IPS-18a (cell line): ENCODE results near the gene SDR42E2.

Source experiments
- H3K27ac ChIP-seq: one replicate; pipeline ENCODE4 v1.5.1; 2013; ENCODE audit warnings: low read length
- H3K27me3 ChIP-seq: one replicate; pipeline ENCODE4 v1.6.1; 2013; ENCODE audit warnings: mild to moderate bottlenecking, low read length; ENCODE audit not compliant: control insufficient read depth, insufficient read depth
- H3K36me3 ChIP-seq: one replicate; pipeline ENCODE4 v1.6.1; 2013; ENCODE audit warnings: low read depth, low read length; ENCODE audit not compliant: control insufficient read depth
- H3K4me1 ChIP-seq: one replicate; pipeline ENCODE4 v1.6.1; 2013; ENCODE audit warnings: low read depth, low read length; ENCODE audit not compliant: control insufficient read depth
- H3K4me3 ChIP-seq: one replicate; pipeline ENCODE4 v1.5.1; 2013; ENCODE audit warnings: low read length
- H3K9ac ChIP-seq: one replicate; pipeline ENCODE4 v1.6.1; 2013; ENCODE audit warnings: mild to moderate bottlenecking, low read length, moderate library complexity
- H3K9me3 ChIP-seq: one replicate; pipeline ENCODE4 v1.6.1; 2013; ENCODE audit warnings: low read depth, low read length; ENCODE audit not compliant: control insufficient read depth

SDR42E2 gene

DNA sequence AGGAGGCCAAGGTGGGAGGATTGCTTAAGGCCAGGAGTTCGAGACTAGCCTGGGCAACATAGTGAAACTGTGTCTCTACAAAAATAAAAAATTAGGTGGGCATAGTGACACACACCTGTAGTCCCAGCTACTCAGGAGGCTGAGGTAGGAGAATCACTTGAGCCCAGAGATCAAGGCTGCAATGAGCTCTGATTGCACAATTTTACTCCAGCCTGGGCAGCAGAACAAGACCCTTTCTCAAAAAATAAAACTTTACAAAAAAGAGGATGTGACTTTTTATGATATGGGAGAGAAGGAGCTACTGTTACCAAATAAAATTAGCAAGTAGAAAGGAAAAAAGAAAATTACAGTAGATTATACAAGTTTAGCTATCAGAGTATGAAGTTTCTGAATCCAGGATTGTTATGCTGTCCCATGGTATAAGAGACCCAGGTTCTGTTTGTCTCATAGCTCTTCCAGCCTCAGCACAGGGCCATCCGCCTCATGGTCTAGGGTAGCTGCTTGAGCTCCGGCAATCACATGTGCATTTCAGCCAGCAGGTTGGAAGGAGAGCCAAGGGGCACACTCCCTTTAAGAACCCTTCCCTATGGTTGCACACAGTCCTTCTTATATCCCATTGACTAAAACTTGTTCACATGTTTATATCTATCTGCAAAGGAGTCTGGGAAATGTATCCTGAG, 57.2 kb downstream of the SDR42E2 start:
- Histone ChIP-seq H3K9ac (no peak overlapping the region), H3K4me3 (no peak overlapping the region), H3K9me3 (no peaks in the 10 kb centered on the region), H3K27ac (no peak overlapping the region), H3K4me1 (no peaks in the 10 kb centered on the region), H3K27me3 (no peaks in the 10 kb centered on the region), H3K36me3 (no peaks in the 10 kb centered on the region)

DNA sequence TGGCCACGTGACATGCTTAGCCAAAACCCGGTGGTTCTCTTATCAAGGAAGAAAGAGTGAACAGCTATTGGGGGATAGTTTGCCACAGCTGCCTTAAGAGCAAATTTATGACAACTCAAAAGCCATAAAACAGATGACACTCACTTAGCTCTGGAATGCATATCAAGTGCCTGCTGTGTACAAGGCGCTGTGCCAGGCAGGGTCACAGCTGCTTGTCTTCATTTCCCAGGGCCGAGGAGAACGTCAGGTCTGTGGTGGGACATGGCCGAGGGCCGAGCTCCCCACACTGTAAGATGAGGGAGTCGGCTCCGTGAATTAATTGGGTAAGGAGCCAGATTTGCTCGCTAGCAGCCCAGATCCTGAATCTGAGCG, 57.7 kb downstream of the SDR42E2 start:
- Histone ChIP-seq H3K36me3 (no peaks in the 10 kb centered on the region), H3K27me3 (no peaks in the 10 kb centered on the region)

DNA sequence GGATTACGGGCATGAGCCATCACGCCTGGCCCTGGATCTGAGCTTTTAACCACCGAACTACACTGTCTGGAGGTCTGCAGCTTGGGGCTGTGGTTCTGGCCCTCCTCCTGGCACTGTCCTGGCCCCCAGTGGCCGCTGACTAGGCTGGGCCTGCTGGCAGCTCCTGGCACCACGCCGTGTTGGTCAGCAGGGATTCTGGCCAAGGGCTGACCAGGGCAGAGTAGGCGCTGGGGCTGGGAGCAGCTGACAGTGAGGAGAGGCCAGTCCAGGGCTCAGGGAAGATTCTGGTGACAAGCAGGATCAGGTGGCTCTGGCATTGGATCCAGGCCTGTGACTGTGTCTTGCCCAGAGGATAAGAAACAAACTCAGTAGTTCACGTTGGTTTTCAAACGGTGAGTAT, 58.4 kb downstream of the SDR42E2 start:
- Histone ChIP-seq H3K4me1 (peaks cover 8% of the 10 kb centered on the region), H3K4me3 (no peak overlapping the region), H3K36me3 (no peaks in the 10 kb centered on the region), H3K27me3 (no peaks in the 10 kb centered on the region), H3K9me3 (no peaks in the 10 kb centered on the region), H3K9ac (no peak overlapping the region), H3K27ac (no peak overlapping the region)

More for the DNA sequence above, 57.7 kb downstream of the SDR42E2 start:
- Histone ChIP-seq H3K9ac (no peak overlapping the region), H3K4me1 (peaks cover 1% of the 10 kb centered on the region), H3K9me3 (no peaks in the 10 kb centered on the region), H3K4me3 (no peak overlapping the region), H3K27ac (no peak overlapping the region)

DNA sequence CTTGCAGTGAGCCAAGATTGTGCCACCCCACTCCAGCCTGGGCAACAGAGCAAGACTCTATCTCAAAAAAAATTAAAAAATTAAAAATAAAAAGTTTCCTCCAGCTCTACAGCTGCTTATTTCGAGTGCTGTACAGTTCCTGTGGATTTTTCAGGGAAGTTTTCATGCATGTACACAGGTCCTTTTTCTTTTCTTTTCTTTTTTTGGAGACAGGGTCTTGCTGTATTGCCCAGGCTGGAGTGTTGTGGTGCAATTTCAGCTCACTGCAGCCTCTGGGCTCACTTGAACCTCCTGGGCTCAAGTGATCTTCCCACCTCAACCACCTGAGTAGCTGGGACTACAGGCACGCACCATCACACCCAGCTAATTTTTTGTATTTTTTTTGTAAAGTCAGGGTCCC, 59.7 kb downstream of the SDR42E2 start:
- Histone ChIP-seq H3K4me1 (peaks cover 11% of the 10 kb centered on the region), H3K36me3 (no peaks in the 10 kb centered on the region), H3K4me3 (no peak overlapping the region), H3K9ac (no peak overlapping the region), H3K27ac (no peak overlapping the region), H3K27me3 (no peaks in the 10 kb centered on the region), H3K9me3 (no peaks in the 10 kb centered on the region)

DNA sequence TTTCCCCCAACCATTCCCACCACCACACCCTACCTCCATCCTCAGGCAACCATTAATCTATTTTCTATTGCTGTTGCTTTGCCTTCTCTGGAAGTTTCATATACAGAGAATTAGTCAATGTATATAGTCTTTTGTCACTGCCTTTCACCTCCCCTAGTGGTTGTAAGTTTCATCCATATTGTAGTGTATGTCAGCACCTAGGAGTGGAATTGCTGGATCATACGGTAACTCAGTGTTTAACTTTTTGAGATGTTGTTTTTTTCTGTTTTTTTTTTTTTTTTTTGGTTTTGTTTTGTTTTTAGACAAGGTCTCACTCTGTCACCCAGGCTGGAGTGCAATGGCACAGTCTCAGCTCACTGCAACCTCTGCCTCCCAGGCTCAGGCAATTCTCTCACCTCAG, 60.7 kb downstream of the SDR42E2 start:
- peaks cover 11% of the 10 kb centered on the region for H3K4me1 ChIP-seq
- H3K4me3 ChIP-seq, result no peak overlapping the region
- H3K27ac ChIP-seq, result no peak overlapping the region
- H3K36me3 ChIP-seq, result no peaks in the 10 kb centered on the region
- no peaks in the 10 kb centered on the region for H3K27me3 ChIP-seq
- no peaks in the 10 kb centered on the region for H3K9me3 ChIP-seq
- no peak overlapping the region for H3K9ac ChIP-seq

DNA sequence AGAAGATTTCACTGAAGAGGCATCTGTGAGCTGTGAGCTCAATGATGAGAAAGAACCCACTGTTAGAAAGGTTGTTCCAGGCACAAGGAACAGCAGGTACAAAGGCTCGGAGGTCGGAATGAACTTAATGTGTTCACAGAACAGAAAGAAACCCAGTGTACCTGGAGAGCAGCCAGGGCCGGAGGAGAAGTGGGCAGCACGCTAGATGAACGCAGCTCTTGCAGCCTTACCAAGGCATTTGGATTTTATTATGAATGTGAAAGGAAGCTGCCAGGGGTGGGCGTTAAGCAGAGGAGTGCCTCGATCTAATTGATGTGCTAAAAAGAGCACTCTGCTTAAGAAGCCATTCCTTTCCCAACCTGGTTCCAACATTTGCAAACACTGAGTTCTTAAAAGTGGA, 62.8 kb downstream of the SDR42E2 start:
- Histone ChIP-seq H3K9ac (no peak overlapping the region), H3K27me3 (no peaks in the 10 kb centered on the region), H3K9me3 (no peaks in the 10 kb centered on the region), H3K27ac (no peak overlapping the region), H3K4me1 (peaks cover 11% of the 10 kb centered on the region), H3K36me3 (no peaks in the 10 kb centered on the region), H3K4me3 (no peak overlapping the region)

DNA sequence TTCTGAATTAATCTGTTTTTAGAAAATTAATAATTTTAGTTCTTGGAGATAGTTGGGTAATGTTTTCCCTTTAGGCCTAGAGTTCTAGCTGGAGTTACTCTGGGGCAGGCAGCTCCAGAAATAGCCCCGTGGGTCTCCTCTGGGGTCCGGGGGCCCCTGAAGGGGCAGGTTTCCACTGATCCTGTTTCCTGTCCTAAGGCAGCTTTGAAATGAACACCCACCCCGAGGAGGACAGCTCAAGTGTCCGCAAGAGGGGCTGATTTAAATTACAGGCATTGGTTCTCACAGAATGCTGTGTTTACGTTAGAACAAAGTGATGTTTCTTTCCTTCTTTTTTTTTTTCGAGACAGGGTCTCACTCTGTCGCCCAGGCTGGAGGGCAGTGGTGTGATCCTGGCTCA, 67.6 kb downstream of the SDR42E2 start:
- Histone ChIP-seq H3K36me3 (no peaks in the 10 kb centered on the region), H3K27ac (no peak overlapping the region), H3K9me3 (no peaks in the 10 kb centered on the region), H3K9ac (no peak overlapping the region), H3K4me3 (no peak overlapping the region), H3K27me3 (no peaks in the 10 kb centered on the region), H3K4me1 (peaks cover 11% of the 10 kb centered on the region)

DNA sequence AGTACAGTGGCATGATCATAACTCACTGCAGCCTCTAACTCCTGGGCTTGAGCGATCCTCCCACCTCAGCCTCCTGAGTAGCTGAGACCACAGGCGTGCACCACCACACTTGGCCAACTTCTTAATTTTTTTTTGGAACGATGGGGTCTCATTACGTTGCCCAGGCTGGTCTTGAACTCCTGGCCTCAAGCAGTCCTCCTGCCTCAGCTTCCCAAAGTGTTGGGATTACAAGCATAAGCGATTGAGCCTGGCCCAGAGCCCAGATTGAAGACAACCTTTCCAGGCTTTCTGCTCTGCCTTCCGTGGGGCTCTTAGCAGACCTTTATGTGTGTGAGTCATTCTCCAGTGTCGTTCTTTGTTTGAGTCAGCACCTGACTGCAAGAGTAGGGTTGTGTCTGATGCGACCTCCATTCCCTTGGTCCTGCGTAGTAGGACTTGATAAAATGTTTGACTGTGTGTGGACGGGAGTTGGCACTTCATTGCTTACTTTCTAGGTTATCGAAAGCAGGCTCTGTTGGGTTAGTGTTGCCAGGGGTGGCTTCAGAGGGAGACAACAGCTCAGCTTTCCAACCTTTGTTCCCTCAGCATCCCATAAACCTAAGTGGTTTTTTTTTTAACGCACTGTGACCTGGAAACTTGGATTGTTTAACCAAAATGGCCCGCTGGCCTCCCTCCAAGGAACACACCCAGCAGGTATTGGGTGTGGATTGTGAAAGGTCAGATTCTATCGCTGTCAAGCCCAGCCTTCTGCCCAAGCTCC, 70.2 kb downstream of the SDR42E2 start:
- H3K36me3 ChIP-seq, result no peaks in the 10 kb centered on the region
- H3K27me3 ChIP-seq, result no peaks in the 10 kb centered on the region
- H3K9me3 ChIP-seq, result no peaks in the 10 kb centered on the region
- H3K9ac ChIP-seq, result no peak overlapping the region
- no peak overlapping the region for H3K27ac ChIP-seq
- no peaks in the 10 kb centered on the region for H3K4me1 ChIP-seq
- H3K4me3 ChIP-seq, result no peak overlapping the region

DNA sequence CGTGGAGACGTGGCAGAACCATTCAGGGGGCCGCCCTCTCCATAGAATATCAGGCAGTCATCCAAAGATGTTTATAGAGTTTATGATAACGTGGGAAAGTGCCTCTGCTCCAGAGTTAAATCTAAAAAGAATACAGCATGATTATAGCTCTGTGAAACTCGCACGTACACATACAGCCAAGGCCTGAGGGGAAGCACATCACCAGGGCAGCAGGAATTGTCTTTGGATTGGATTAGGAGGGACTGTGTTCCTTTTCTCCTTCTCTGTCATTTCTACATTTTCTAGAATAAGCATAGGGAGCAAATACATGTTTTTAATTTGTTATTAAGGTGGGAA, 70.7 kb downstream of the SDR42E2 start:
- H3K9ac ChIP-seq, result no peak overlapping the region
- no peaks in the 10 kb centered on the region for H3K36me3 ChIP-seq
- H3K4me1 ChIP-seq, result no peaks in the 10 kb centered on the region
- H3K4me3 ChIP-seq, result no peak overlapping the region
- no peak overlapping the region for H3K27ac ChIP-seq
- H3K9me3 ChIP-seq, result no peaks in the 10 kb centered on the region
- H3K27me3 ChIP-seq, result no peaks in the 10 kb centered on the region

DNA sequence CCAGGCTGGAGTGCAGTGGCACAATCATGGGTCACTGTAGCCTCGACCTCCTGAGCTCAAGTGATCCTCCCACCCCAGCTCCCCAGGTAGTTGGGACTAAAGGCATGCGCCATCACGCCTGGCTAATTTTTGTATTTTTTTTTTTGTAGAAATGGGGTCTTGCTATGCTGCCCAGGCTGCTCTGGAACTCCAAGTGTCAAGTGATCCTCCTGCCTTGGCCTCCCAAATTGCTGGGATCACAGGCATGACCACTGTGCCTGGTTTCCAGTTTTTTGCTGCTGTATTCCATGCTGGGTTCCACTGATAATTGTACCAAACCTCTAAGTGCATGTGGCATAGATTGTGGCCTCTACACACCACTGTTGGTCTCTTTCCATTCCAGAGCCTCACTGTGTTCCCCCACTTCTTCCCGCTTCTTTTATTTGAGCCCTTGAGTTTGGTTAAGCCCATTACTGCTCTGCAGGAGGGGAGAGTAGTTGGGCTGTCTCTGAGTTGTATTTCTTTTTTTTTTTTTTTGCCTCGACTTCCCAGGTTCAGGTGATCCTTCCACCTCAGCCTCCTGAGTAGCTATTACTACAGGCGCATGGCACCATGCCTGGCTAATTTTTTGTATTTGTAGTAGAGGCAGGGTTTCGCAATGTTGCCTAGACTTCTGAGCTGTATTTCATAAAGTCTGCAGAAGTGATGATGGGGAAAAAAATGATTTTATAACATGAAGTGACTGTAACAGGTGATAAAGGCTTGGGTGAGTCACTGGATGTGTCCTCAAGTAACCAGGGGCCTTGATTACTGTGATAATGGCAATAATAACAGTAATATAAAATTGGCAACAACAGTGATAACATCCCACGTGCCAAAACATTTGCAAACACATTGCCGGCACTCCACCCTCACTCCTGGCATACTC, 73.8 kb downstream of the SDR42E2 start:
- no peaks in the 10 kb centered on the region for H3K4me1 ChIP-seq
- no peak overlapping the region for H3K9ac ChIP-seq
- no peak overlapping the region for H3K4me3 ChIP-seq
- H3K27ac ChIP-seq, result no peak overlapping the region
- no peaks in the 10 kb centered on the region for H3K9me3 ChIP-seq
- no peaks in the 10 kb centered on the region for H3K27me3 ChIP-seq
- H3K36me3 ChIP-seq, result no peaks in the 10 kb centered on the region

DNA sequence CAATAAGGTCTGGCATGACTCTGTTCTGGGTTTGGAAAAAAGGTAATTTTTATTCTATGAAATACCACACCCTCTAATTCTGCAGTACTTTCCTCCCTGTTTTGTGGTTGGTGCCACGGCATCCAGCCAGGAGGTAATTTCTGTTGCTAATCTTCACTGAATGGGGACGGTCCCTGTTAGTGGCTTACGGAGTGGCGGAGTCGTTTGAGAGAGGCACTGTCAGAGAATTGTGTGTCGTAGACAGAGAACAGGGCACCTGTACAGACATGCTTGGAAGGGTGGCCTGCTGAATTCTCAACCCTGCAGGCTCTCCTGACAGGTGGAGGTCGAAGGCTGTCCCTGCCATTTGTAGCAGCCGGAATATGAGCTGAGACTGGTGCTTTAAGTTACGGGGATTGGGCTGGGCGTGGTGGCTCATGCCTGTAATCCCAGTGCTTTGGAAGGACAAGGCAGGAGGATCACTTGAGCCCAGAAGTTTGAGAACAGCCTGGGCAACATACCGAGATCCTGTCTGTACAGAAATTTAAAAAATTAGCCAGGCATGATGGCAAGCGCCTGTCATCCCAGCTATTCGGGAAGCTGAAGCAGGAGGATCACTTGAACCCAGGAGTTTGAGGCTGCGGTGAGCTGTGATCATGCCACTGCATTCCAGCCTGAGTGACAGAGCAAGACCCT, 77.0 kb downstream of the SDR42E2 start:
- Histone ChIP-seq H3K9ac (no peak overlapping the region), H3K27ac (no peak overlapping the region)

More for the DNA sequence above, 77.0 kb downstream of the SDR42E2 start:
- Histone ChIP-seq H3K4me3 (no peak overlapping the region), H3K4me1 (no peaks in the 10 kb centered on the region), H3K36me3 (no peaks in the 10 kb centered on the region), H3K27me3 (no peaks in the 10 kb centered on the region), H3K9me3 (no peaks in the 10 kb centered on the region)
